ENCODE data around the gene ITGAV.

The ITGAV gene

DNA sequence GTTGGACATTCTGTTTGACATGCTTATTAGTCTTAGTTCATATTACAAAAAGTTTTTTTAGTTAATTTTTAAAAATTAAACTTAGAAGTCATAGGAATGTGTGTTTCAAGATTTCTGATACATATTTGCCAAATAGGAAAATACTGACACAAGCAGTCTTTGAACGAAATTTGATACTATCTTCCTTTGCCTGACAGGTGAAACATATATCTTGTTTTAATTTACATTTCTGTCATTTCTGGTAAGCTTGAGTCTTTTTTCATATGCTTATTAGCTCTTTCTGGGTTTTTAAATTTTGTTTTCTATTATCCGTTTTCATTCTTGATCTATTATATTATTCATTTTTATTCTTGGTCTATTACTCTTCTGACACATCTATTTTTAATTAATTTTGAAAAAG, 24.5 kb downstream of the ITGAV start:
- DNase-seq: no peak

DNA sequence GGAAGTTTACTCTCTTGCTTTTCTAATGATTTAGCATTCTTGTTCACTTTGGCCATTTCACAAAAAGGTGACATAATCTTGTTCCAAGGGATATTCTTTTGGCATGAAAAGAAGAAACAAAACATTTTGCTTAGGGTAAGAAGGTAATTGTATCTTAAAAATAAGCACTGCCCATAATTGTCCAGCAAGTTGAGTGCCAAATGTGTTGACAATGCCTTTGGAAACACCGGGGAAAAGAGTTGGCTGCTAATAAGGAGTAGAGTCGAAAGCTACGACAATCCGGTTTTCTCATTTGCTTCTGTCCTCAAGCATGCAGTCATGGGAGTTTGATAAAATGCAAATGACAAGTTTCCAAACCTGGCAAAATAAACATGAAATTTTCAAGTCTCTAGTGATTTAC, 27.3 kb downstream of the ITGAV start:
- DNase-seq: no peak

DNA sequence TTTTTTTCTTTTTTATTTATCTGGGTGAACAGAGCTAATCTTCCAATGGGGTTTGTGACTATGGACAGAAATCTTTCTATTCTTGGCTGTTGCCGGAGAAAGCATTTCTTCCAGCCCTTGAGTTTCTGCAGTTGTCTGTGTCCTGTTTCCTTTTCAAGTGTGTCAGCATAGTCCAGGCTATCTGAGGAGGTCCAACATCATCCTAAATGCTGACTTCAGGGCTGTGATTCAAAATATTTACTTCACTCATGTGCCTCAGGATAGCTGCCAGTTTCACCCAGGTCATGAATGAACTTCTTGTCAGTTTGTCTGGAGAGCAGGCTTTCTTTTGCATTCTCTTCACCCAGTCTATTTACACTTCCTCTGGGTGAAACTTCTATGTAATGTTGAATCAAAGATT, 27.9 kb downstream of the ITGAV start:
- no peak for DNase-seq

DNA sequence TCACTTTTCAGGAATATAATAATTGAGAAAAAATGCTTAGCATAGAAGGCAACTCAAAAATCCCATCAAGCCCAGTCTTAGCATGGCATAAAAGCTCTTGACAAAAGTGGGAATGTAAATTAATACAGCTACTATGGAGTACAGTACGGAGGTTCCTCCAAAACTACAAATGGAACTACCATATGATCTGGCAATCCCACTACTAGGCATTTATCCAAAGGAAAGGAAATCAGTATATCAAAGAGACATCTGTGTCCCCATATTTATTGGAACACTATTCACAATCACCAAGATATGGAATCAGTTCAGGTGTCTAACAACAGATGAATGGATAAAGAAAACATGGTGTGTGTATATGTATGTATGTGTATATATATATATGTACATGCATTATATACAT, 28.8 kb downstream of the ITGAV start:
- DNase-seq: no peak

DNA sequence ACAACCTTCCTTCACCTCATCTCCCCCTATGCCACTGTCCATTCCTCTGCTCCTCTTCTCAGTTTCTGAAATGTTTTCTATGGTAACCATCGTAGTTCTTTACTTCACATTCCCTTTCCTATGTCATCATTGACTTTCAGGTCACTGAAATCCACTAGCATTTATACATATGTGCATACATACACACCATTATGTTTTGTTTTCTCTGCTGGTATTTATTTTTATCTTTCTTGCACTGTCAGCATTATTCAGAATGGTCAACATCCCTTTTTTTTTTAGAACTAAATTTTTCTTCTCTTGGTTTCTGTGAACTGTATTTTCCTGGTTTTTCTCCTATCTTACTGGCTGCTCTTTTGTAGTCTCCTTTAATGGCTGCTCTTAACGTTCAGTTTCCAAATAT, 33.2 kb downstream of the ITGAV start:
- DNase-seq: no peak

DNA sequence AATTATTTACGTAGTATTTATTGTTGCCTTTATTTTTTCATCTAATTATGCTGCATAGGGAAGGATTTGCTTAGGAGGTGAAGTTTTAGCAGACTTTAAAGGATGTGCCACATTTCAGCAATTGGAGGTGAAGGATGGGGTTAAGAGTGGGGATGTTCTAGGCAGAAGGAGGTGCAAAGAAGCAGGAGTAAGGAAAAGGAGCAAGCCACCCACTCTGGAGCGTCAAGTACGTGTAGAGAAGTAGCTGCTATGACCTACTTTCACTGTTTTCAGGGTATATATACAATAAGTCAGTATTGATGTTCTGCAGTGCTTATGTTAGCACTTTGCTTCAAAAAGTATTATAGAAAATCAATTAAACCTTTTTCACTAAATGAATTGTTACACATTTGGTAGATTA, 34.4 kb downstream of the ITGAV start:
- DNase-seq: no peak

DNA sequence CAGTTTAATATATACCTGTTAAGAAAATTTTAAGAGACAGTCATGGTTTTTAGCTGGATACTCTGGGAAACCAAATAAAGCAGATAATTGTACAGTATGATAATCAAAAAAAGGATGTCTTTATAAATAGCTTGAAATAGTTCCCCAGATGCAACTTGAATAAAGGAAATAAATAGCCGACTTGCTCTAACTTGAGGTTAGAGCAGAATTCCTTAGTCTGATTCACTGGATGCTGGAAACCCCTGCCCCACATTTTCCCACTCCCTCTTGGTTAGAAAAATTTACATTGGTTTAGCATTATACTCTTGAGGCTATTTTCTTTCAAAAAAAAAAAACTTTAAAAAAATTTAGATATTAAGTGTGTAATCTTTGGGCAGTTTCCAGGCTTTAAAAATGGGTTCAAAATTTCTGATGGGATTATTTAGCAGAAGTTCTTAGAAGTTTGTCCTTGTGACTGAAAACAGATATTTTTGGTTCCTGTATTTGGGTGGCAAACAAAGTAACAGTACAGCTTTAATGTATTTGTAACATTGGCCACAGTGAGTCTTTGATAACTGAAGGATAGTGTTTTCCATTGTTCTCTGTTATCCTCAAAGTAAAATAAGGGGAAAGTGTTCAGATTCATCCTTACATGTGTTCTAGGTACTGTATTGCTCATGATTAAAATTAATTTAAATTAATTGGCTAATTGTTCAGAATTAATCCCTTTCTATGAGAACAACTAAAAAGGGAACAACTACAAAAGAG, 39.6 kb downstream of the ITGAV start:
- DNase-seq: no peak

DNA sequence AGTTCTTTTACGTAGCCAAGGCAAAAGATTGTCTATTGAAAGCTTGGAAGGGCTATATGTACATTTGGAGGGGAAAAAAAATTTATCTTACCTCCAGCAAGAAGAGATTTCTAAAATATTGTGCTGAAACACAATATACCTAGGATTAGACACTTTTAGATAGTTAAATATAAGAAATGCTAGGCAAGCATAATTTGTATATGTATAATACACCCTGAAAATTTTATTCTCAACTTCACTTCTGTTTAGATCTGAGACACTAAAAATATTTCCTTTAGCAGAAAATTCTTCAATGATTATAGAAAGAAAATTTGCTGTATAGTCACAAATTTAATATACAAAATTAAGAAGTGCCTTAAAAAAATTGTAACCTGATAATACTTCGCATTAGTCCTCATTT, 42.6 kb downstream of the ITGAV start:
- DNase-seq: no peak

DNA sequence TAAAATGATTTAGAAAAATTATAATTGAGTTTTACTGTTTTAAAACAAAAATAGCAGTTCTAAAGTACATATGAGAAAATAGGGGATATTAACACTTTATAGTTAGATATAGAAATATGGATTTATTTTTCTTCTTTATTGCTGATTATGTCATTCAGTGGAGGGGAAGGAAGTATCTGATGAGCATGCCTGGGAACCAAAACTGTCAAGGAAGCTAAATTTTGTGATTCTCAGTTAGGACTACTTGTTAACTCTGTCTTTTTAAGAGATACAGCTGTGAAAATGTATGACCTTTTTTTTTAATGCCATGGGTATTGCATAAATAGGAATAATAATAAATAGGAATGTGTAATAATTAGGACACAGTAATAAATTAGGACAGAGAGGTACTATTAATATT, 44.8 kb downstream of the ITGAV start:
- DNase-seq: no peak

DNA sequence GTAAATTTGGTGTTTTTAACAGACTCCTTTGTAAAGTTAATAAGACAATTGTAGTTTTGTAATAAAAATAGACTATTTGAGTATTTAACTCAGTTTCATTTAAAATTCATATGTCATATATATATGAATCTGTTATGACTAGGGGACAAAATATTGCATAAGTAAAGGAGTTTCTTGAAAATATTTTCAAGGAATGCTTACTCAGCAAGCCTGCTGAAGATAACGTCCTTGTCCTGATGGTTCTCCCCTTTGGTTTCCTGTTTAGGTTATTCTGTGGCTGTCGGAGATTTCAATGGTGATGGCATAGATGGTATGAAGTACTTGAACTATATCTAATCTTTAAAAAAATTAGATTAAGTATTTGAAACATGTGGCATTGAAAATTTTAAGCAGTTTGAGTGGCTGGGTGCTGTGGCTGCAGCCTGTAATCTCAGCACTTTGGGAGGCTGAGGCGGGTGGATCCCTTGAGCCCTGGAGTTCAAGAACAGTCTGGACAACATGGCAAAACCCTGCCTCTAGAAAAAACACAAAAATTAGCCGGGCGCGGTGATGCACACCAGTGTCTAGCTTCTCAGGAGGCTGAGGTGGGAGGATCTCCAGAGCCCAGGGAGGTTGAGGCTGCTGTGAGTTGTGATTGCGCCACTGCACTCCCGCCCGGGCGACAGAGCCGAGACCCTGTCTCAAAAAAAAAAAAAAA, 47.1 kb downstream of the ITGAV start:
- no peak for DNase-seq

DNA sequence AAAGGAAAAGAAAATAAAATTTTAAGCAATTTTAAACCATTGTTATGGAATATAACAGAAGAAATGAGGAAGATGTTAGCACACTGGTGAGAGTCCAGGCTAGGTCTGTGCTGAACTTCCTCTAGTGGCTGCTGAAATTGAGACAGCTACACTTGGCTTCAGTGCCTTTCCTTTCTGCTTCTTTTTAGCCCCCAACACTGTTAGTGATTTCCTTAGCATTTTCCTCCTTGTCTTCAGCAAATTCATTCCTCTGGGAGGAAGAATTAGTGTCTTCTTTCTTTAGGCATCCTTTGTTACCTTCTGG, 47.6 kb downstream of the ITGAV start:
- DNase-seq: no peak

DNA sequence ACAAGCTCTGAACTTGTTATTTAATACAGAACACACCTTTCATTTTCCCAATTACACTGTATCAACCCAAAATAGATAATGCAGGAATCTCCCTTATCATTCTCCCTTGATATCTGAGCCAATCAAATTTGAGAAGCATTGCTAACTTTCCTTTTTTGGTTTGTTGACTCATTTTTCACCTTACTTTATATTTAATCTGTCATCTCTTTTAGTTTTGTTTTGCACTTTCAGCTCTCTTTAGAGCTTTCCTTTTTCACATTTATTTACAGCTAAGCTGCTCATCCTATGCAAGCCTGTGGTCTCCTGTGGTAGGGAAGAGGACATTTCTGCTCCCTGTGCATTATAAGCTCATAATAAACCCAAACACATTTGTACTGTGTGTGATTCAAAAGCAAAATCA, 50.1 kb downstream of the ITGAV start:
- DNase-seq: no peak

DNA sequence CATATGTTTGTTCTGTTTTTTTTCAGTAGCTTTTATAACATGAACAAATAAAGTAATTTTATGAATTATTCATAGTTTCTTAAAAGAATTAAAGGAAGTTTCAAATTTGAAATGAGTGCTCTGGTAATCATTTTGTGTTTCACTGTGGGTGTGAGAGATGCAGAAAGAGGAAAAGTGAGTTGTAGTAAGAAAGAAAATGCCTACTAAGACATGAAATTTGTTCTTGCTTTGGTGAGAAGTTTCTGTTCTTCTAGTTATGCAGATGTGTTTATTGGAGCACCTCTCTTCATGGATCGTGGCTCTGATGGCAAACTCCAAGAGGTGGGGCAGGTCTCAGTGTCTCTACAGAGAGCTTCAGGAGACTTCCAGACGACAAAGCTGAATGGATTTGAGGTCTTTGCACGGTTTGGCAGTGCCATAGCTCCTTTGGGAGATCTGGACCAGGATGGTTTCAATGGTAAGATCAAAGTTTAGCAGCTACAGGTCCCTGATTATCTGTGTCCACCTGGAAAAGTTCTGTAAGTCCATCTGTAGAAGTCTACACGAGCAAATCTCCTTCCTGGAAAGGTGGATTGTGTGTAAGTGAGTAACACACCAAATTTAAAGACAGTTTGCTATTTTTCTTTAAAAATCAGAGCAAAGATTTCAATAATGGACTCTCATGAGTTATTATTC, 51.4 kb downstream of the ITGAV start:
- no peak for DNase-seq

DNA sequence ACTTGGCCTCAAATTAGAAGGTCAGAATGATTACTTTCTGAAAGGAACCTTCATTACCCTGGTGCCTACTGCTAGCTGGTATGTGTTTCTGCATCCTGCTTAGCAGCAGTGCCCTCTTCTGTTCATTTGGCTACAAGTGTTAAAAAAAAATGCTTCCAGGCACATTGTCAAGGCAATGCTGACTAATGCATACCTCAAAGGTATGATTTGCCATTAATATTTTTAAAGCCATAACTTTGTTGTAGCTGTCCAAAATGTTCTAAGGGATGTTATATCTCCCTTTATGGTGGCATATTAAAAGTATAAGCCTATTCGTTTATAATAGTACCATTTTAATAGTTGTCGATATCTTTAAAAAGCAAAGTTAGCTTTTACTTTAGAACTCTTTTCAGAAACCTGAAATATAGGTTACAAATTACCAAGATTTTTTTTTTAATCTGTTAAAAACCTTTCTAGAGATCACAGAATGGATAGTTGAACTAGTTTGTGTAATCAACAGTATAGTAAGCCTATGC, 52.0 kb downstream of the ITGAV start:
- DNase-seq: peak; percentile 59

DNA sequence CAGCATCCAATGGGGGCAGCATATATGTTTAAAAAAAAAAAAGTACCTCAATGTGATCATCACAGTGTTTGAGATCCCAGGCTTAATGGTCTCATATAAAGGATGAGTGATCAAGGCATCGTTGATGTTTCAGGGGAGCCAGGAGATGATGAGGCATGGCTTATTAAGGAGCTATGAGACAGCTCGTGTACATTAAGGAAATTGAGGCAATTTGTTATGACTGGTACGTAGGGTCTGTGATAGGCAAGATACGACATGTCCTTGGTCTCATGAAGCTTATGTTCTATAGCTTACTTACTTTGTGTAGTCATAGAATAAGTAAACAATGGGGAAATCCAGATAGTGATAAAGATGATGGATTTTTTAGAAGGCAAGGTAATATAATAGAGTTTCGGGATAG, 54.9 kb downstream of the ITGAV start:
- no peak for DNase-seq

DNA sequence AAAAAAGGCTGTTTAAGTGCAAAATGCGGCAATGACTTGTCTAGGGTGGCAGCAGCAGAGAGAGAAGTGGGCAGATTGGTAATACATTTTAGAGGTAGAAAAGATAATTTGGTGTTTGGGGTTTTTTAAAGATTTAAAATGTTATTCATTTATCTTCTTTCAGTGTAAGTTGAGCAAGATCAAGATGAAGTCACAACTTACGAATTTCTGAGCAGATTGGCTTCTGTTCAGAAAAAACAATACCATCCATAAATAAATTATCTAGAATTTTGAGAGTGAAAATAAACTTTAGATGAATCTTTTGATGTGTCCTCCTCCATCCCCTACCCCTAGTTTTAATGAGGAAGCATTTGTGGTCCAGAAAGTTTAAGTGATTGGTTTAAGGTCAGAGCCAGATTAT, 56.1 kb downstream of the ITGAV start:
- DNase-seq: no peak

DNA sequence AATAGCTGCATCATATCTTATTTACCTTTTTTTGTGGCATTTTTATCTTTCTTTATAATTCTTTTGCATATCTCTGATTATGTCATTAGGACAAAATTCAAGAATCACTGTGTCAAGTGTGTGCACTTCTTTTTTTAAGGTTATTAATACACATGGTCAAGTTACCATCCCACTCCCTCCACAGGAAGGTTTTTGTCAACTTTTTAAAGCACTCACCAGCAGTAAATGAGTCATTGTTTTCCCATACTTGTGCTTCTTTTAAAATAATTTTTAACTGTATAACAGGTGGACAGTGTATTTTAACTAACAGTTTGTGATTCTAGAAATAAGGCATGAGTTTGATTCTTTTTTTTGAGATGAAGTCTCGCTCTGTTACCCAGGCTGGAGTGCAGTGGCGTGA, 58.3 kb downstream of the ITGAV start:
- DNase-seq: no peak

DNA sequence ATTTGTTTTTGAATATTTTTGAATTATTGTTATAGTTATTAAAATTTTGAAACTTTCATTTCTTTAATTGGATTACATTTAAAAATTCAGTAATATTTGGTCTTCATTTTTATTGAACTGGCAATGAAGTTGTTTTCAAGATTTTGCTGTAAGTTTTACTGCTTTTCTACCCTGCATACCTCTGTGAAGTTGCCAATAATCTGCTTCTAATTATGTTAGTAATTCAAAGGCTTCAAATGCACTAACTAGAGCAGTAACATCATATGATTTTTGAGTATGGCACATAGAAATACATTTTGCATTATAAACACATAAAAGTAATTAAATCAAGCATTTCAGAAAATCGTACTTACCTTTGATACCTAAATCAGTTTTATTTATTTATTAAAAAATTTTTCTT, 63.7 kb downstream of the ITGAV start:
- DNase-seq: no peak

DNA sequence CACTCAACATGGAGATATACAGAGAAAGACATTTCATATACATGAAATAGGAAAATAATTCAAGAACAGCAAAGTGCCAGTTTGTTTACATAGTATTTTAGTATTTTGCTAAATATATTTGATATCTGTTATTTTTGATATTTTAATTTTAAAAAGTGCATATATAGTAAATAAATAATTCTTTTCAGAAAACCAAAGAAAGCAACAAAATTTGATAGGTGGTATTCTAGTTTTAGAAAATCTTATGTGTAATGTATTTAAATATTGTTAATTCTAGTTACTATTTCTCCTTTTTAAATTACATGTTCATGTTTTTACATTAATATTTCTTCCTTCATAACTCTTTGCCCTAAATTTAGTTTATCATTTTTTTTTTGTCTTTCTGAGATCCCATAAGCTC, 69.5 kb downstream of the ITGAV start:
- DNase-seq: no peak

DNA sequence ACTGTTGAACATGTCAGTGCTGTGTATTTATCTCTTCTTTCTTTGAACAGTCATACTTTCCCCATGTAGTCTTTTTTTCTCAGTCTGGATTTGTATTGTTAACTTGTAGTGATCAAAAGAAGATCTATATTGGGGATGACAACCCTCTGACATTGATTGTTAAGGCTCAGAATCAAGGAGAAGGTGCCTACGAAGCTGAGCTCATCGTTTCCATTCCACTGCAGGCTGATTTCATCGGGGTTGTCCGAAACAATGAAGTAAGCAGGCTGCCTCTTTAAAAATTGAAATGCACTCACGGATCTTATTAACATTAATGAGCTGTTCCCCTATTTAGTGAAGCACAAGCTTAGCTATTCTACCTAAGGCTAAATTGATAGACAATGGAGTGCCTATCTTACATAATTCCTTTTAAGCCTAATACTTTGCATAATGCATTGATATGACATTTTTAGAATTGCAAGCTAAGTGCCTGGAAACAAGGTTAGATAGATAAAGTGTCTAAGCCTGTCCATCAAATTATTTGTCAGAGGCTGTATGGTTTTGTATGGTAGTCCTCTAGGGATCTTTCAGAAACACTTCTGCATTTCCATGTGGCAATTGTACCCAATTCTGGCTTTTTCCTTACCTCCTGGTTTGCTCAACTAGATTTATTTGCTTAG, 74.7 kb downstream of the ITGAV start:
- no peak for DNase-seq

DNA sequence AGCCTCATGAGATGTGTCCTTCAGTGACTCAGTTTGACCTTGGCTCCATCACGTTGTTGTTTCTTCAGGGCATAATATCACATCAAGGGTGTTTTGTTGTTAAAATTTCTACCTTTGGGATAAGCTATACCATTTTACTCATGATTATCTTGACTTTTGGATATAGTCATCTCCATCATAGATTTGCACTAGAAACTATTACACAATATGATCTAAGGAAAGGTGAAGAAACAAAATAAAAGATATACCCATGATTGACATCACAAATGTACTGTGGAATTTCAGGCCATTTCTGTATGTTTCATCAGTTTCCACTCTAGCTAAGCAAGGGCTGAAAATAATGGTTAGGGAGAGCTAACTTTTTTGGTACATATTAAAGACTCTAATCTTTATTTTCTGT, 79.3 kb downstream of the ITGAV start:
- DNase-seq: no peak

DNA sequence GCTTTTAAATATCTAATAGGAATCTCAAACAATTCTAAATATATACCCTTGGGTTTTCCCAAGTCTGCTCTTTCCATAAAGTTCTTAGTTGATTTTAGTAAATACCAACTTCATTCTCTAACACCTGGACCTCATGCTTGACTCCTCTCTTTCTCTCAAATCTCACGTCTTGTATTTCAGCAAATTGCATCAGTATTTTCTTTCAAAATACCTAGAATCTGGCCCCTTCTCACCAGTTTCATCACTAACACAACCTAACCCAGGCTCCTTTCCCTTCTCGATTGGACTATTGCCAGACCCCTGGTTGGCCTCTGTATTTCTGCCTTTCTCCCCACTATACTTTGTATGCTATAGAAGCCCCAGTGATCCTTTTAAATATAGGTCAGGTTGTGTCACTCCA, 81.0 kb downstream of the ITGAV start:
- DNase-seq: no peak

DNA sequence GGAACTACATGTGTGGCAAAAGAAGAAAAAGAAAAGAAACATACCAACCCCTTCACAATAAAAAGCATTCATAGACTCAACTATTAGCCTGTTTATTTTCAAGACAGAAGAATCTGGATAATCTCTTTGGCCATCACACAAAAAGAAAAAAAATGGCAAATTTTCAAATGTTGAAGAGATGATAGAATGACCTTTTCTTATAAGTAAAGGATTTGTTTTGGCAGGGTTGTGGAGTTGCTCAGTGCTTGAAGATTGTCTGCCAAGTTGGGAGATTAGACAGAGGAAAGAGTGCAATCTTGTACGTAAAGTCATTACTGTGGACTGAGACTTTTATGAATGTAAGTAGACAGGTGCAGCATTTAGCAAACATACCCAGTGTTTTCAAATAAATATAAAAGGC, 85.5 kb downstream of the ITGAV start:
- DNase-seq: no peak

DNA sequence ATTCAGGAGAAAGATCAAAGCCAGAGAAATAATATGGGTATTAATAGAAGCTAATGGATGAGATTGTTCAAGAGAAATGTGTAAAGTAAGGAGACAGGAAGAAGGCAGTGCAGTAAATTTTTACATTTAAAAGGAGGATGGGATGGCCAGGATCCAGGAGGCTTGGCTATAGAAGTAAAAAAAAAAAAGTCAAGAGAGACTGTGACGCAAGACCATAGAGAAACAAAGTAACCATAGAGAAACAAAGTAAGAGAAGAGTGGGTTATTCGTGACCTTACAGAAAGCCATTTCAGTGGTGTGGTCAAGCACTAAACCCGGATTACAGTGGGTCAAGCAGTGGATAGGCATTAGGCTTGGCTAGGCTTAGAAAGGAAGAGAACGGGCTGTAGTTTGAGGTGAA, 93.5 kb downstream of the ITGAV start:
- no peak for DNase-seq
